GM19372 (cell line): ENCODE results near the gene DHRSX.
"Not testable (repeated sequence)": the region's sequence is repeated elsewhere in the genome, so short reads cannot be mapped to it uniquely, and the experiment has no call there.

Source experiments
- ATAC-seq: cut with Tn5 transposase; IDR thresholded peaks from one replicate; pipeline ENCODE4 v1.9.1; 2021; ENCODE audit warnings: mild to moderate bottlenecking, low read depth, moderate library complexity; ENCODE audit not compliant: unreplicated experiment

The DHRSX gene

GRCh38 chrX:2434270-2435163 is 66.3 kb downstream of the DHRSX start:
- ATAC-seq = no peak

- ATAC-seq = no peak
Observed at GRCh38 chrX:2432298-2432863, 68.4 kb downstream of the DHRSX start.

- no peak for ATAC-seq
Observed at GRCh38 chrX:2430265-2430825, 70.4 kb downstream of the DHRSX start.

- no peak for ATAC-seq
Observed at GRCh38 chrX:2427737-2428136, 73.0 kb downstream of the DHRSX start.

- no peak for ATAC-seq
Observed at GRCh38 chrX:2427147-2427546, 73.6 kb downstream of the DHRSX start.

GRCh38 chrX:2426289-2426882 is 74.4 kb downstream of the DHRSX start:
- ATAC-seq = no peak

- no peak for ATAC-seq
Observed at GRCh38 chrX:2425286-2426071, 75.3 kb downstream of the DHRSX start.

GRCh38 chrX:2424317-2424716 is 76.5 kb downstream of the DHRSX start:
- ATAC-seq = no peak

GRCh38 chrX:2423899-2424298 is 76.9 kb downstream of the DHRSX start:
- no peak for ATAC-seq

GRCh38 chrX:2423282-2423681 is 77.5 kb downstream of the DHRSX start:
- ATAC-seq = no peak

- ATAC-seq = not testable (repeated sequence)
Observed at GRCh38 chrX:2419418-2419817, 81.4 kb downstream of the DHRSX start.

GRCh38 chrX:2418000-2418399 is 82.8 kb downstream of the DHRSX start:
- no peak for ATAC-seq

GRCh38 chrX:2416851-2417604 is 83.7 kb downstream of the DHRSX start:
- ATAC-seq = no peak

- ATAC-seq = no peak
Observed at GRCh38 chrX:2414384-2414783, 86.4 kb downstream of the DHRSX start.

- ATAC-seq = no peak
Observed at GRCh38 chrX:2413969-2414368, 86.8 kb downstream of the DHRSX start.

GRCh38 chrX:2412131-2412530 is 88.6 kb downstream of the DHRSX start:
- no peak for ATAC-seq

GRCh38 chrX:2410279-2411020 is 90.3 kb downstream of the DHRSX start:
- ATAC-seq = no peak

GRCh38 chrX:2409796-2410195 is 91.0 kb downstream of the DHRSX start:
- ATAC-seq = no peak

GRCh38 chrX:2408856-2409255 is 91.9 kb downstream of the DHRSX start:
- no peak for ATAC-seq
